ENCODE results near the gene ZMAT2.

- TF ChIP-seq CTCF (IDR thresholded peaks at IDR 0.05) (no peak), POLR2A (IDR thresholded peaks at IDR 0.05) (no peak)
These were observed 22.3 kb upstream of the ZMAT2 start for GRCh38 chr5:140677947-140678346.
